A673 (cell line): ENCODE data around the gene RHCG.

Experiments
- EZH2 ChIP-seq: fragments of 200-600 bp; sonication (generic); IDR thresholded peaks from 2 replicates; pipeline ENCODE4 v1.6.1; 2017; ENCODE audit warnings: borderline replicate concordance, low read depth, mild to moderate bottlenecking, mixed read lengths, antibody characterized with exemption, low read length; ENCODE audit not compliant: poor library complexity, severe bottlenecking
- TF ChIP-seq, protein P1 (sequence below): fragments of 300-800, 200-600 bp; sonication (generic); conservative IDR thresholded peaks from 2 replicates; pipeline ENCODE4 v1.5.1; 2017; ENCODE audit warnings: low read depth, mild to moderate bottlenecking, antibody characterized with exemption, low read length, moderate library complexity, mixed read lengths

- TF ChIP-seq, protein P1, sequence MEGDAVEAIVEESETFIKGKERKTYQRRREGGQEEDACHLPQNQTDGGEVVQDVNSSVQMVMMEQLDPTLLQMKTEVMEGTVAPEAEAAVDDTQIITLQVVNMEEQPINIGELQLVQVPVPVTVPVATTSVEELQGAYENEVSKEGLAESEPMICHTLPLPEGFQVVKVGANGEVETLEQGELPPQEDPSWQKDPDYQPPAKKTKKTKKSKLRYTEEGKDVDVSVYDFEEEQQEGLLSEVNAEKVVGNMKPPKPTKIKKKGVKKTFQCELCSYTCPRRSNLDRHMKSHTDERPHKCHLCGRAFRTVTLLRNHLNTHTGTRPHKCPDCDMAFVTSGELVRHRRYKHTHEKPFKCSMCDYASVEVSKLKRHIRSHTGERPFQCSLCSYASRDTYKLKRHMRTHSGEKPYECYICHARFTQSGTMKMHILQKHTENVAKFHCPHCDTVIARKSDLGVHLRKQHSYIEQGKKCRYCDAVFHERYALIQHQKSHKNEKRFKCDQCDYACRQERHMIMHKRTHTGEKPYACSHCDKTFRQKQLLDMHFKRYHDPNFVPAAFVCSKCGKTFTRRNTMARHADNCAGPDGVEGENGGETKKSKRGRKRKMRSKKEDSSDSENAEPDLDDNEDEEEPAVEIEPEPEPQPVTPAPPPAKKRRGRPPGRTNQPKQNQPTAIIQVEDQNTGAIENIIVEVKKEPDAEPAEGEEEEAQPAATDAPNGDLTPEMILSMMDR: no peak
- no peak for TF ChIP-seq EZH2
These were observed 7.0 kb downstream of the RHCG start for GRCh38 chr15:89489376-89489775.
